Measurements from ENCODE around the gene GPX7.
A peak's percentile ranks its signal among the peaks of the same experiment; 100 is the strongest.

Gene GPX7

GRCh38 chr1:52621950-52622349, 19.8 kb downstream of the GPX7 start:
- Histone ChIP-seq H3K9me3 (ENCODE audit: control insufficient read depth, insufficient read depth, low read depth, low read length) (no peaks in the 10 kb centered on the region), H3K4me3 (ENCODE audit: low read depth, low read length) (no peak overlapping the region), H3K36me3 (ENCODE audit: control insufficient read depth in 2 of 2, insufficient read depth in 1 of 2, low read length in 2 of 2) (no peaks in the 10 kb centered on the region), H3K27ac (ENCODE audit: extremely low read depth, low read depth, low read length) (no peak overlapping the region), H3K4me1 (ENCODE audit: control insufficient read depth, insufficient read depth, low read length) (no peaks in the 10 kb centered on the region)
- ChIA-PET CTCF (no interaction called here), POLR2A (no interaction called here)
- TF ChIP-seq SETDB1 (IDR thresholded peaks at IDR 0.05; ENCODE audit: insufficient read length, low read length) (peak; percentile 18), ZNF248 (tag by site-specific recombination; IDR thresholded peaks at IDR 0.05) (peak; percentile 96), ZNF211 (tag by site-specific recombination; IDR thresholded peaks at IDR 0.05; ENCODE audit: low read depth) (no peak)

GRCh38 chr1:52623812-52624211, 21.6 kb downstream of the GPX7 start:
- H3K4me3 ChIP-seq (ENCODE audit: low read depth, low read length): no peak overlapping the region
- CTCF ChIA-PET: no interaction called here
- no peak for TF ChIP-seq IKZF3 (tag by site-specific recombination; IDR thresholded peaks at IDR 0.05)
- no peak overlapping the region for H3K27ac ChIP-seq (ENCODE audit: extremely low read depth, low read depth, low read length)
- POLR2A ChIA-PET: no interaction called here
- H3K9me3 ChIP-seq (ENCODE audit: control insufficient read depth, insufficient read depth, low read depth, low read length): no peaks in the 10 kb centered on the region
- H3K36me3 ChIP-seq (ENCODE audit: control insufficient read depth in 2 of 2, insufficient read depth in 1 of 2, low read length in 2 of 2): no peaks in the 10 kb centered on the region
- H3K4me1 ChIP-seq (ENCODE audit: control insufficient read depth, insufficient read depth, low read length): no peaks in the 10 kb centered on the region

- CTCF ChIA-PET: interaction anchor here (0.6 to 0.7 kb wide), 2 partner anchors 36 to 560 kb away, joined by 3 read pairs; no protein-coding TSS in a partner anchor
- POLR2A ChIA-PET: interaction anchor here (0.6 to 1.4 kb wide), 2 partner anchors 74 to 565 kb away, joined by 3 read pairs; partner anchors contain the start of gene TUT4
- TF ChIP-seq SP3 (tag by site-specific recombination; IDR thresholded peaks at IDR 0.05) (no peak), ZNF223 (tag by site-specific recombination; IDR thresholded peaks at IDR 0.05) (peak; percentile 65; the same call in 1 of the 2 replicates)
- H3K27ac ChIP-seq (ENCODE audit: extremely low read depth, low read depth, low read length): no peak overlapping the region
- no peak overlapping the region for H3K4me3 ChIP-seq (ENCODE audit: low read depth, low read length)
- no peaks in the 10 kb centered on the region for H3K4me1 ChIP-seq (ENCODE audit: control insufficient read depth, insufficient read depth, low read length)
- no peaks in the 10 kb centered on the region for H3K36me3 ChIP-seq (ENCODE audit: control insufficient read depth in 2 of 2, insufficient read depth in 1 of 2, low read length in 2 of 2)
- no peaks in the 10 kb centered on the region for H3K9me3 ChIP-seq (ENCODE audit: control insufficient read depth, insufficient read depth, low read depth, low read length)
Measured at GRCh38 chr1:52627028-52627427, 24.9 kb downstream of the GPX7 start.

GRCh38 chr1:52628614-52629324, 26.6 kb downstream of the GPX7 start:
- H3K36me3 ChIP-seq (ENCODE audit: control insufficient read depth in 2 of 2, insufficient read depth in 1 of 2, low read length in 2 of 2): no peaks in the 10 kb centered on the region
- ChIA-PET POLR2A (interaction anchor here (1.4 kb wide), 1 partner anchor 76 kb away, joined by 3 read pairs; the partner anchor contains the start of gene TUT4), CTCF (interaction anchor here (0.7 kb wide), 1 partner anchor 512 kb away, joined by 3 read pairs; no protein-coding TSS in a partner anchor)
- H3K4me1 ChIP-seq (ENCODE audit: control insufficient read depth, insufficient read depth, low read length): no peaks in the 10 kb centered on the region
- TF ChIP-seq ZNF398 (tag by site-specific recombination; IDR thresholded peaks at IDR 0.05): no peak
- 0 out of 2 replicates have a peak, but pooled peaks have one; percentile 14 for TF ChIP-seq ZBTB17 (tag by site-specific recombination; IDR thresholded peaks at IDR 0.05)
- H3K4me3 ChIP-seq (ENCODE audit: low read depth, low read length): no peak overlapping the region
- no peaks in the 10 kb centered on the region for H3K9me3 ChIP-seq (ENCODE audit: control insufficient read depth, insufficient read depth, low read depth, low read length)
- H3K27ac ChIP-seq (ENCODE audit: extremely low read depth, low read depth, low read length): no peak overlapping the region

- H3K9me3 ChIP-seq (ENCODE audit: control insufficient read depth, insufficient read depth, low read depth, low read length): no peaks in the 10 kb centered on the region
- H3K4me3 ChIP-seq (ENCODE audit: low read depth, low read length): no peak overlapping the region
- ChIA-PET CTCF (interaction anchor here (0.7 kb wide), 1 partner anchor 512 kb away, joined by 3 read pairs; no protein-coding TSS in a partner anchor), POLR2A (no interaction called here)
- TF ChIP-seq PBX3 (CRISPR knock-in tag; IDR thresholded peaks at IDR 0.05): no peak
- no peak for TF ChIP-seq ZNF37A (tag by site-specific recombination; IDR thresholded peaks at IDR 0.05)
- no peak for TF ChIP-seq ZBTB8A (tag by site-specific recombination; IDR thresholded peaks at IDR 0.05)
- TF ChIP-seq ZNF341 (tag by site-specific recombination; IDR thresholded peaks at IDR 0.05; ENCODE audit: low read depth): peak; percentile 75
- no peak for TF ChIP-seq HOXD13 (CRISPR knock-in tag; IDR thresholded peaks at IDR 0.05; ENCODE audit: borderline replicate concordance)
- TF ChIP-seq ZNF777 (tag by site-specific recombination; IDR thresholded peaks at IDR 0.05; ENCODE audit: borderline replicate concordance): no peak
- TF ChIP-seq ZNF660 (tag by site-specific recombination; IDR thresholded peaks at IDR 0.05): no peak
- no peaks in the 10 kb centered on the region for H3K4me1 ChIP-seq (ENCODE audit: control insufficient read depth, insufficient read depth, low read length)
- H3K27ac ChIP-seq (ENCODE audit: extremely low read depth, low read depth, low read length): no peak overlapping the region
- no peaks in the 10 kb centered on the region for H3K36me3 ChIP-seq (ENCODE audit: control insufficient read depth in 2 of 2, insufficient read depth in 1 of 2, low read length in 2 of 2)
Measured at GRCh38 chr1:52629325-52629643, 27.1 kb downstream of the GPX7 start.

Data from HEK293 (cell line).